Type B pancreatic cell (in vitro differentiated cells): ENCODE measurements around the gene CASZ1. TPM values are rescaled to one million over a fixed set of nuclear protein-coding genes. Genes with fewer than 3 reads are reported as not detected.

Experiments used
- DNase-seq: peaks from one replicate; pipeline ENCODE4 v3.0.0; 2021; ENCODE audit warnings: mixed read lengths; ENCODE audit not compliant: unreplicated experiment; ENCODE audit errors: extremely low spot score
- H3K27ac Mint-ChIP-seq: 2 replicates; pipeline ENCODE4 v1.8.0; 2021; ENCODE audit warnings: mild to moderate bottlenecking, mixed read lengths
- H3K27me3 Mint-ChIP-seq: 2 replicates; pipeline ENCODE4 v1.8.0; 2021; ENCODE audit warnings: mixed read lengths
- H3K36me3 Mint-ChIP-seq: 2 replicates; pipeline ENCODE4 v1.8.0; 2021; ENCODE audit warnings: mixed read lengths
- H3K4me1 Mint-ChIP-seq: one replicate; pipeline ENCODE4 v1.8.0; 2021; ENCODE audit warnings: mixed read lengths; ENCODE audit not compliant: unreplicated experiment
- H3K4me3 Mint-ChIP-seq: 2 replicates; pipeline ENCODE4 v1.8.0; 2021; ENCODE audit warnings: mild to moderate bottlenecking, mixed read lengths
- H3K9me3 Mint-ChIP-seq: 2 replicates; pipeline ENCODE4 v1.8.0; 2021; ENCODE audit warnings: mixed read lengths
- total RNA-seq: library from RNA; stranded (reverse); gene quantifications from 2 replicates; pipeline ENCODE4 v1.2.1, GENCODE V29; 2021; ENCODE audit warnings: low replicate concordance
- TF ChIP-seq, protein P1 (sequence below): fragments of 200-600 bp; sonication (generic); conservative IDR thresholded peaks from 2 replicates; pipeline ENCODE4 v1.5.0; 2021; ENCODE audit warnings: antibody characterized with exemption, mild to moderate bottlenecking

The CASZ1 gene
- total RNA-seq, 1 donor from 2014 or later = 15.7 TPM

GRCh38 chr1:10671090-10671489 lies 125.4 kb downstream of the CASZ1 start:
- Mint-ChIP-seq H3K4me3 (peak overlapping the region; percentile 68), H3K4me1 (peaks cover 38% of the 10 kb centered on the region), H3K27me3 (peaks cover 3% of the 10 kb centered on the region), H3K27ac (peak overlapping the region; percentile 69), H3K36me3 (no peaks in the 10 kb centered on the region), H3K9me3 (no peaks in the 10 kb centered on the region)
- TF ChIP-seq, protein P1, sequence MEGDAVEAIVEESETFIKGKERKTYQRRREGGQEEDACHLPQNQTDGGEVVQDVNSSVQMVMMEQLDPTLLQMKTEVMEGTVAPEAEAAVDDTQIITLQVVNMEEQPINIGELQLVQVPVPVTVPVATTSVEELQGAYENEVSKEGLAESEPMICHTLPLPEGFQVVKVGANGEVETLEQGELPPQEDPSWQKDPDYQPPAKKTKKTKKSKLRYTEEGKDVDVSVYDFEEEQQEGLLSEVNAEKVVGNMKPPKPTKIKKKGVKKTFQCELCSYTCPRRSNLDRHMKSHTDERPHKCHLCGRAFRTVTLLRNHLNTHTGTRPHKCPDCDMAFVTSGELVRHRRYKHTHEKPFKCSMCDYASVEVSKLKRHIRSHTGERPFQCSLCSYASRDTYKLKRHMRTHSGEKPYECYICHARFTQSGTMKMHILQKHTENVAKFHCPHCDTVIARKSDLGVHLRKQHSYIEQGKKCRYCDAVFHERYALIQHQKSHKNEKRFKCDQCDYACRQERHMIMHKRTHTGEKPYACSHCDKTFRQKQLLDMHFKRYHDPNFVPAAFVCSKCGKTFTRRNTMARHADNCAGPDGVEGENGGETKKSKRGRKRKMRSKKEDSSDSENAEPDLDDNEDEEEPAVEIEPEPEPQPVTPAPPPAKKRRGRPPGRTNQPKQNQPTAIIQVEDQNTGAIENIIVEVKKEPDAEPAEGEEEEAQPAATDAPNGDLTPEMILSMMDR = no peak
- DNase-seq = no peak

DNA sequence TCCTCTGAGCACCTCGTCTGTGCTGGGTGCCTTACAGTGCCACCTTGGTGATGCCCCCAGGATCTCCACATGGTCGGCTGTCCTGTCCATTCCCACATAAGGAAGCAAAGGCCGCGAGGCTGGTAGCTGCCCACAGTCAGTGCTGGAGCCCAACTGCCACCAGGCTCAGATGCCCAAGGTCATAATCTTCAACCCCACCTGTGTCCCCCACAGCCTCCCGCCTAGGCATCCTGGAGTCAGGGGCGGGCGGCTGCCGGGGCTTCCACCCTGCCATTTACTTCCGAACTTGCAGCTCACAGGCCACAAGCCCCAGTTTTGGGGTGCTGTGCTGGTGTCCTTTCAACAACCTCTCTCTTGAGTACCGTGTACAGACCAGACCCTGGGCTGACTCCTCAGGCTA lies 126.3 kb downstream of the CASZ1 start:
- no peak overlapping the region for H3K27ac Mint-ChIP-seq
- H3K4me1 Mint-ChIP-seq = peaks cover 38% of the 10 kb centered on the region
- no peaks in the 10 kb centered on the region for H3K9me3 Mint-ChIP-seq

GRCh38 chr1:10669570-10669969 lies 126.9 kb downstream of the CASZ1 start:
- DNase-seq = no peak
- TF ChIP-seq, protein P1 = no peak
- Mint-ChIP-seq H3K27me3 (peaks cover 3% of the 10 kb centered on the region), H3K9me3 (no peaks in the 10 kb centered on the region), H3K36me3 (no peaks in the 10 kb centered on the region), H3K27ac (no peak overlapping the region), H3K4me1 (peaks cover 34% of the 10 kb centered on the region), H3K4me3 (no peak overlapping the region)

More for the DNA sequence above, 126.3 kb downstream of the CASZ1 start:
- no peak overlapping the region for H3K4me3 Mint-ChIP-seq
- DNase-seq = no peak
- TF ChIP-seq, protein P1 = no peak
- H3K27me3 Mint-ChIP-seq = peaks cover 3% of the 10 kb centered on the region
- H3K36me3 Mint-ChIP-seq = no peaks in the 10 kb centered on the region

DNA sequence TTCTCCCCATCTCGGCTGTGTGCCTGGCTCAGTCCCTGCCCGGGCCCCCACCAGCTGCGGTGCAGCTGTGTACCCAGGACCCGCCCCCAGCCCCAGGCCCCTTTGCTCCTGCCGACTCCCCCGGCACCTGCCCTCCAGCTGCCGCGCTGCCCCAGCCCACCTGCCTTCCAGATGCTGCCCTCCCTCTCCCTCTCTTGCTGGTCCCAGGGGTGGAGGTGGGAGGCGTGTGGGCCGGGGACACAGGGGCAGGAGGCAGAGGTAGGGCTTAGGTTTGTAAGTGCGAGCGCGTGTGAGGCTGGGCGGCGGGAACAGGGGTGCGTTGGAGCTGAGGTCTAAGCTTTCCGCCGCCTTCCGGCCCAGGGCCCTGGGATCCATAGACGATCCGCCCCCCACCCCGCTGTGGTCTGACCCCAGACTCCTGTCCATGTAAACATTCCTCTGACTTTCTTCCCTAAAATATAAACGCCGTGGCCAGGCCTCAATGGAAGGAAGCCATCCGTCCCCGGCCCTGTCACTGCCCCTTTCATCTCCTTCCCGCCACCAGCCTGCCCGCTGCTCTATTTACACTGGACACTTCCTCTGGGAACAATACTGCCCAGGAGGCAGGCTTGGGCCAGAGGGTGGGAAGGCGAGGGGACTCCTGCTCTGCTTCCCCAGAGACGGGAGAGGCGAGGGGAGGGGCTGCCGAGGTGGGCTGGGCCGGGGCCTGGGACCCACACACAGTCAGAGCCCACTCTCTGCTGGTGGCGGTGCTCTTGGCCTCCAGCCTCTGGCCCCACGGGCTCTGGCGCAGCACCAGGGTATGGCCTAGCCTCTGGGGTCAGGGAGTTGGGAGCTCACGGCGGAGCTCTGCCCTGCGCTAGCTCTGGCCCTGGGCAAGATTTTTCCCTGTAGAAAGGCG lies 128.3 kb downstream of the CASZ1 start:
- no peak for DNase-seq

DNA sequence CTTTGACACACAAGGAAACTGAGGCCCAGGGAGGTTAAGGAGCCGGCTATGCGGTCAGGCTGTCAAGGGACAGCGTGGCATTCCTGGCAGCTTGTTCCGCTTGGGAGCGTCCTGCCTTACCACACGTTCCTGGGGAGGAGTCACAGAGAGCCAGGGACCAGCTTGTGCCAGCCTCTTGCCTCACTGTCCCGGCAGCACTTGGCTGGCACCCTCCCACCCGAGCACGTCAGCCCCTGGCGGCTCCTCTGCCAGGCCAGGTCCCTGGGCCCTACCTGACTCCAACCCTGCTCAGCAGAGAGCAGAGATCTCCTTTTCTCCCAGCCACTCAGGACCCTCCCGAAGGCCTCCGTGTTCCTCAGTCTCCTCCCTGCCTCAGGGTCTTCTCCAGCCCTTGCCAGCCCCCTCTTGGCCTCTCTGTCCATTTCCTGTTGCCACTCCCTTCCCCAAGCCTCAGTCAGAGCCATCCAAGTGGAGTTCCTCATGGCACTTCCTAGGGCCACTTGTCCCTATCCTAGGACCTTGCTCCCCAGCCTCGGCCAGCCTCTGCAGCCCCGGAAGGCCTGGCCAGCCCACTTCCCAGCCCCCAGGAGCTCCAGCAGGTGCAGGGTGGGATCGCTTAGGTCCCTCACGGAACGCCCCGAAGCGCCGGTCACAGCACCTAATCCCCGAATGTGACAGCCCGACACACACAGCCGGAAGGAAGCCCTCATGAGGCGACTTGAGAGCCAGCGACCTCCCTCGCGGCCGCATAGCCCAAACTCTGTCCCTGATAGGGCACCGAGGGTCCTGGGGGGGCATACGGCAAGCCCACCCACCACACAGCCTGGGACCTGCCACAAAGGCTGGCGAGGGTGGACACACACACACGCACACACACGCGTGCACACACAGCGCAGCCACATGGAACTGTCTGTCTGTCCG lies 130.3 kb downstream of the CASZ1 start:
- no peaks in the 10 kb centered on the region for H3K36me3 Mint-ChIP-seq
- no peaks in the 10 kb centered on the region for H3K9me3 Mint-ChIP-seq
- DNase-seq = no peak
- peaks cover 2% of the 10 kb centered on the region for H3K27me3 Mint-ChIP-seq
- no peak overlapping the region for H3K27ac Mint-ChIP-seq
- peaks cover 26% of the 10 kb centered on the region for H3K4me1 Mint-ChIP-seq
- no peak overlapping the region for H3K4me3 Mint-ChIP-seq
- TF ChIP-seq, protein P1 = no peak

More for the DNA sequence above, 128.3 kb downstream of the CASZ1 start:
- Mint-ChIP-seq H3K4me3 (no peak overlapping the region), H3K9me3 (no peaks in the 10 kb centered on the region), H3K36me3 (no peaks in the 10 kb centered on the region), H3K27me3 (peaks cover 3% of the 10 kb centered on the region), H3K27ac (peak overlapping the region; percentile 31), H3K4me1 (peaks cover 35% of the 10 kb centered on the region)
- TF ChIP-seq, protein P1 = no peak
